Heart left ventricle (tissue), 13 donors: Measurements from ENCODE around the gene FUT8.

Source experiments
- POLR2A ChIP-seq, 2 donors: fragments of 450-650 bp; IDR thresholded peaks; one replicate each; pipeline ENCODE4 v1.6.1; 2017; ENCODE audit warnings: antibody characterized with exemption in 2 of 2, mild to moderate bottlenecking in 2 of 2, moderate library complexity in 2 of 2
- TF ChIP-seq, protein P1 (sequence below), 12 donors: fragments of 200-600 bp; sonication (generic) in 4 of 12; IDR thresholded peaks; one replicate each; pipeline versions ENCODE4 v1.5.0 to v1.8.0; 2018 to 2022; ENCODE audit warnings: antibody characterized with exemption in 12 of 12, mild to moderate bottlenecking in 5 of 12
- donor health status: ischemic (EF 13 %, LVEDD 7.1; RV severe dilation, severe dysfunction).
- donor health status: DM: no; HTN: yes; CAD: no.
- donor health status: DM: no; HTN: no; CAD: no.
- donor health status: ischemic (EF 25% LVEDD 6.9; RV normal size, moderate dysfunction).
- donor health status: ischemic (EF 25% LVEDD 5.7; RV mildly dilated, moderate dysfunction).
- donor health status: ischemic (EF 35%, LVEDD 5.7; RV mildly dilated, moderate dysfunction).
- donor health status: nonischemic (EF 11% LVEDD 7.7; RV severe dilation, severe dysfunction).
- donor health status: DM: yes; HTN: yes; CAD: no.
- donor health status: PGD.
- donor health status: ischemic (EF 29% LVEDD 5.4; RV normal size, mild dysfunction).
- donor health status: nonischemic (EF 23%, LVEDD 6.1; RV moderate dilation, normal function).

DNA sequence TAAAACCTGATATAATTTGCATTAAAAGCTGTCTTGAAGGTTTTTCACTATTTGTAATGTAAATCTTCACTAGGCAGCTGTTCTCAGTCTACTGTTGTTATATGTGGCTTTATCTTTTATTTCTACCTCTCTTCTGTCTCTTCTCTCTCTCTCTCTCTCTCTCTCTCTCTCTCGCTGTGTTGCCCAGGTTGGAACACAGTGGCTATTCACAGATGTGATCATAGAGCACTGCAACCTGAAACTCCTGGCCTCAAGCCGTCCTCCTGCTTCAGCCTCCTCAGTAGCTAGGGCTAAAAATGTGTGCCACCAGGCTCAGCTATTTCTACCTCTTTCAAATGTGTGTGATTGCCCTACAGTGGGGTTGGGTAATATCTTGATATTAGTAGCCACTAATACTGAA, 21.1 kb downstream of the FUT8 start:
- TF ChIP-seq, protein P1, sequence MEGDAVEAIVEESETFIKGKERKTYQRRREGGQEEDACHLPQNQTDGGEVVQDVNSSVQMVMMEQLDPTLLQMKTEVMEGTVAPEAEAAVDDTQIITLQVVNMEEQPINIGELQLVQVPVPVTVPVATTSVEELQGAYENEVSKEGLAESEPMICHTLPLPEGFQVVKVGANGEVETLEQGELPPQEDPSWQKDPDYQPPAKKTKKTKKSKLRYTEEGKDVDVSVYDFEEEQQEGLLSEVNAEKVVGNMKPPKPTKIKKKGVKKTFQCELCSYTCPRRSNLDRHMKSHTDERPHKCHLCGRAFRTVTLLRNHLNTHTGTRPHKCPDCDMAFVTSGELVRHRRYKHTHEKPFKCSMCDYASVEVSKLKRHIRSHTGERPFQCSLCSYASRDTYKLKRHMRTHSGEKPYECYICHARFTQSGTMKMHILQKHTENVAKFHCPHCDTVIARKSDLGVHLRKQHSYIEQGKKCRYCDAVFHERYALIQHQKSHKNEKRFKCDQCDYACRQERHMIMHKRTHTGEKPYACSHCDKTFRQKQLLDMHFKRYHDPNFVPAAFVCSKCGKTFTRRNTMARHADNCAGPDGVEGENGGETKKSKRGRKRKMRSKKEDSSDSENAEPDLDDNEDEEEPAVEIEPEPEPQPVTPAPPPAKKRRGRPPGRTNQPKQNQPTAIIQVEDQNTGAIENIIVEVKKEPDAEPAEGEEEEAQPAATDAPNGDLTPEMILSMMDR (IDR thresholded peaks at IDR 0.05): no peak
- no peak for TF ChIP-seq POLR2A (IDR thresholded peaks at IDR 0.05)
